Stomach (tissue), 4 donors: ENCODE measurements around the gene MAPKAPK3.

ENCODE experiments used
- CTCF ChIP-seq, 7 experiments: fragments of 450-650 bp in 4 of 7; fragments of 200-600 bp in 3 of 7; sonication (generic) in 3 of 7; IDR thresholded peaks; one replicate each; pipeline ENCODE4 v1.5.1; 2016 to 2019; ENCODE audit warnings: antibody characterized with exemption in 7 of 7, control low read depth in 2 of 7, mild to moderate bottlenecking in 1 of 7
- EP300 ChIP-seq: sonication (generic); formaldehyde crosslinking; IDR thresholded peaks from one replicate; pipeline ENCODE4 v1.6.1; 2017; ENCODE audit warnings: antibody characterized with exemption

- TF ChIP-seq EP300 (no peak), CTCF (IDR thresholded peaks at IDR 0.05) (no peak)
These were observed 5.9 kb upstream of the MAPKAPK3 start for GRCh38 chr3:50610992-50611463.
